IMR-90 (cell line): ENCODE results near the gene ACTR3C. TPM values are rescaled to one million over a fixed set of nuclear protein-coding genes. Genes with fewer than 3 reads are reported as not detected.

Source experiments
- ATAC-seq: fragments of 200-7000 bp; cut with Tn5 transposase; 2 replicates; pipeline ENCODE4 v1.9.1; 2020; ENCODE audit warnings: low read depth, mild to moderate bottlenecking, moderate library complexity
- BruUV-seq: library from RNA; stranded (reverse); fragments of 400-500 nt; replicated peaks from 2 replicates; lab custom pipeline; 2021; lab: Mats Ljungman, UMichigan
- CTCF ChIA-PET: fragments of 300-600 bp; formaldehyde crosslinking; extraction: SDS; loops from one replicate; lab custom pipeline; 2021; ENCODE audit warnings: antibody characterized with exemption; lab: Yijun Ruan, JAX
- POLR2A ChIA-PET: fragments of 300-600 bp; sonication (Branson Sonifier 250); formaldehyde crosslinking; loops from one replicate; lab custom pipeline; 2022; ENCODE audit warnings: antibody characterized with exemption; ENCODE audit not compliant: unreplicated experiment; lab: Charles Lee
- DNase-seq: peaks from one replicate; pipeline ENCODE4 v3.0.0; 2013
- H2AFZ ChIP-seq: replicated peaks from 2 replicates; pipeline ENCODE3; 2013; ENCODE audit warnings: low read length, mild to moderate bottlenecking; ENCODE audit not compliant: poor library complexity
- H2AK5ac ChIP-seq: 2 replicates; pipeline ENCODE4 v1.6.1; 2013; ENCODE audit warnings: low read depth, low read length, inconsistent platforms
- H2AK9ac ChIP-seq: replicated peaks from 2 replicates; pipeline ENCODE3; 2013; ENCODE audit warnings: mild to moderate bottlenecking, low read depth, low read length, moderate library complexity; ENCODE audit not compliant: poor library complexity
- H2BK120ac ChIP-seq: 2 replicates; pipeline ENCODE4 v1.6.1; 2013; ENCODE audit warnings: low read depth, low read length, inconsistent platforms
- H2BK15ac ChIP-seq: 3 replicates; pipeline ENCODE4 v1.6.1; 2013; ENCODE audit warnings: low read depth, low read length, inconsistent platforms
- H2BK20ac ChIP-seq: 2 replicates; pipeline ENCODE4 v1.6.1; 2013; ENCODE audit warnings: low read depth, mild to moderate bottlenecking, inconsistent platforms, low read length, moderate library complexity
- H2BK5ac ChIP-seq: 2 replicates; pipeline ENCODE4 v1.6.1; 2013; ENCODE audit warnings: mild to moderate bottlenecking, low read depth, low read length, inconsistent platforms; ENCODE audit not compliant: poor library complexity, severe bottlenecking
- H3K14ac ChIP-seq: replicated peaks from 2 replicates; pipeline ENCODE4 v1.6.1; 2013; ENCODE audit warnings: low read depth, low read length, inconsistent platforms
- H3K18ac ChIP-seq: 2 replicates; pipeline ENCODE4 v1.6.1; 2013; ENCODE audit warnings: low read depth, low read length, control low read depth
- H3K23ac ChIP-seq: 2 replicates; pipeline ENCODE4 v1.6.1; 2013; ENCODE audit warnings: low read depth, low read length, inconsistent platforms
- H3K27ac ChIP-seq: 2 replicates; pipeline ENCODE4 v1.5.1; 2013; ENCODE audit warnings: mild to moderate bottlenecking, control low read depth, low read length; ENCODE audit not compliant: insufficient read depth
- H3K27me3 ChIP-seq: 2 replicates; pipeline ENCODE4 v1.6.1; 2013; ENCODE audit warnings: low read length; ENCODE audit not compliant: control insufficient read depth, insufficient read depth
- H3K36me3 ChIP-seq: 2 replicates; pipeline ENCODE4 v1.6.1; 2013; ENCODE audit warnings: low read length, mixed read lengths; ENCODE audit not compliant: control insufficient read depth, insufficient read depth
- H3K4ac ChIP-seq: 2 replicates; pipeline ENCODE4 v1.6.1; 2013; ENCODE audit warnings: low read depth, low read length, inconsistent platforms
- H3K4me1 ChIP-seq: 2 replicates; pipeline ENCODE4 v1.6.1; 2013; ENCODE audit warnings: low read length, mixed read lengths; ENCODE audit not compliant: control insufficient read depth, insufficient read depth
- H3K4me2 ChIP-seq: 2 replicates; pipeline ENCODE4 v1.6.1; 2013; ENCODE audit warnings: low read depth, mild to moderate bottlenecking, control low read depth, low read length, moderate library complexity
- H3K4me3 ChIP-seq: 2 replicates; pipeline ENCODE4 v1.5.1; 2013; ENCODE audit warnings: low read depth, mild to moderate bottlenecking, control low read depth, low read length, moderate library complexity; ENCODE audit not compliant: insufficient read depth
- H3K56ac ChIP-seq: 2 replicates; pipeline ENCODE4 v1.6.1; 2013; ENCODE audit warnings: low read length, inconsistent platforms; ENCODE audit not compliant: insufficient read depth; ENCODE audit errors: extremely low read depth
- H3K79me1 ChIP-seq, 2 experiments: 2 replicates each; pipeline ENCODE4 v1.6.1; 2013; ENCODE audit warnings: low read length in 2 of 2, inconsistent platforms in 1 of 2, low read depth in 1 of 2
- H3K9ac ChIP-seq: 2 replicates; pipeline ENCODE4 v1.6.1; 2013; ENCODE audit warnings: low read depth, low read length, control low read depth
- H3K9me1 ChIP-seq: 2 replicates; pipeline ENCODE4 v1.6.1; 2013; ENCODE audit warnings: low read length, inconsistent platforms; ENCODE audit not compliant: insufficient read depth
- H3K9me3 ChIP-seq: 2 replicates; pipeline ENCODE4 v1.6.1; 2013; ENCODE audit warnings: low read length; ENCODE audit not compliant: control insufficient read depth, insufficient read depth
- H4K20me1 ChIP-seq: 2 replicates; pipeline ENCODE4 v1.6.1; 2013; ENCODE audit warnings: low read length, inconsistent platforms; ENCODE audit not compliant: insufficient read depth
- H4K5ac ChIP-seq: 2 replicates; pipeline ENCODE4 v1.6.1; 2013; ENCODE audit warnings: mild to moderate bottlenecking, low read depth, low read length, control low read depth
- H4K8ac ChIP-seq, 2 experiments: 2 replicates each; pipeline ENCODE4 v1.6.1; 2013; ENCODE audit warnings: low read depth in 2 of 2, low read length in 2 of 2, control low read depth in 1 of 2, inconsistent platforms in 1 of 2
- H4K91ac ChIP-seq: 2 replicates; pipeline ENCODE4 v1.6.1; 2013; ENCODE audit warnings: low read depth, low read length, inconsistent platforms; ENCODE audit not compliant: insufficient read depth
- BHLHE40 ChIP-seq: fragments of 150-350 bp; IDR thresholded peaks from 2 replicates; pipeline ENCODE4 v1.6.1; 2016; ENCODE audit warnings: mild to moderate bottlenecking, low read depth, low read length
- MAFK ChIP-seq: IDR thresholded peaks from 2 replicates; pipeline ENCODE4 v1.6.1; 2012; ENCODE audit warnings: low read depth, low read length, improper control_type of control experiment
- NFE2L2 ChIP-seq: fragments of 150-350 bp; IDR thresholded peaks from 2 replicates; pipeline ENCODE4 v1.6.1; 2016; ENCODE audit warnings: low read depth, mild to moderate bottlenecking, low read length
- POLR2A ChIP-seq: IDR thresholded peaks from 2 replicates; pipeline ENCODE4 v1.6.1; 2012; ENCODE audit warnings: mild to moderate bottlenecking, low read depth, low read length
- RAD21 ChIP-seq: IDR thresholded peaks from 2 replicates; pipeline ENCODE4 v1.6.1; 2012; ENCODE audit warnings: low read length, improper control_type of control experiment
- RFX5 ChIP-seq: IDR thresholded peaks from 2 replicates; pipeline ENCODE4 v1.8.0; 2012; ENCODE audit warnings: low read depth, mild to moderate bottlenecking, low read length, moderate library complexity
- SMC3 ChIP-seq: fragments of 150-350 bp; IDR thresholded peaks from 2 replicates; pipeline ENCODE4 v1.6.1; 2016; ENCODE audit warnings: low read depth, mild to moderate bottlenecking, antibody characterized with exemption, low read length, moderate library complexity
- WGBS, 2 experiments: methylation state at CpG; one replicate each; pipeline versions ENCODE4 v1.1.5 to v1.1.7; 2013; ENCODE audit warnings: missing lambda C conversion rate in 2 of 2; ENCODE audit not compliant: insufficient read length in 1 of 2; ENCODE audit errors: extremely low coverage in 2 of 2; 5-methylcytosine and 5-hydroxymethylcytosine counted together
- dilution Hi-C: fragments of 300-500 bp; cut with HindIII; formaldehyde crosslinking; loops from one replicate; pipeline ENCODE4 v1.14.3; 2018; ENCODE audit warnings: low sequenced_read_pairs; ENCODE audit not compliant: unreplicated experiment
- in situ Hi-C: fragments of 300-500 bp; cut with MboI; formaldehyde crosslinking; loops from 3 replicates; pipeline ENCODE4 v1.14.3; 2019; ENCODE audit warnings: low sequenced_read_pairs, inconsistent platforms, mixed read lengths
- intact Hi-C: fragments of 100-400 bp; cut with micrococcal nuclease; formaldehyde crosslinking; loops from 2 replicates; pipeline ENCODE4 v1.10.0; 2022
- polyA plus RNA-seq, 3 experiments: library from polyadenylated mRNA; depleted of rRNA; stranded (reverse); fragments of >200 nt; gene quantifications; 2 replicates each; pipeline ENCODE4 v1.2.3, GENCODE V29; 2012; ENCODE audit warnings: low replicate concordance in 1 of 3
- total RNA-seq: library from RNA; depleted of rRNA; stranded (reverse); fragments of >200 nt; gene quantifications from 2 replicates; pipeline ENCODE4 v1.2.3, GENCODE V29; 2012
- TF ChIP-seq, protein P1 (sequence below): fragments of 150-350 bp; IDR thresholded peaks from 2 replicates; pipeline ENCODE4 v1.6.1; 2016; ENCODE audit warnings: low read depth, mild to moderate bottlenecking, low read length, moderate library complexity, borderline replicate concordance
- TF ChIP-seq, protein P2 (sequence below): conservative IDR thresholded peaks from 2 replicates; pipeline ENCODE4 v1.5.1; 2012; ENCODE audit warnings: mild to moderate bottlenecking, low read depth, low read length, improper control_type of control experiment

The ACTR3C gene
- total and polyA plus RNA-seq, 2 of the 4 experiments (the other 2 are of a cell fraction) = not detected

DNA sequence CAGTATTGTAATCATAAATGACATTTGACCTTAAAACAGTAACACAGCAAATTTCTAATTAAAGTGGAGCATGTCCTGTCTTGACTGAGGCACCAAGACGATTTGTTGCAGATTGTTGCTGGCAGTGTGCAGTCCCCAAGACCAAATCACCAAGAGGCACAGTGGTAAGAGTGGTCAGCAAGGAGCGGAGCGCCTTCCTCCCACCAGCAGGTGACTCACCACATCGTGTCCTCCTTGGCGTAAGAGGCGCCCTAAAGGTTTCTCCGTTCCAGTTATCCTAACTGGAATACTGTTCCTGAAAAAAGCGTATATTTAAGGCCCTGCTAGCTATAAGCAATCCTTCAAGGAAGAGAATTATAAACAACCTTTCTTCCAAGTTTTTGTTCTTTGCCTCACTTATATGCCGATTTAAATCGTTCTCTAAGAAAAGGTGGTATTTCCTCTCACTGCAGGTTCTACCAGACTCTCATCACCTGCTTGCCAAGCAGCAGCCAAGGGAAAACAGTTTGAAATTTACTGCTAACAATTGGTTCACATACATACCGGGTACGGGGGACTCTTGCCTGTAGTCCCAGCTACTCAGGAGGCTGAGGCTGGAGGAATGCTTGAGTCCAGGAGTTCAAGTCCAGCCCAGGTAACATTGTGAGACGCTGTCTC lies 34.6 kb upstream of the ACTR3C start:
- no peaks in the 10 kb centered on the region; the same call in 1 of the 2 replicates for H3K4me1 ChIP-seq
- dilution Hi-C loops = no loop called here
- H2AK5ac ChIP-seq = no peak overlapping the region
- H2BK15ac ChIP-seq = no peak overlapping the region
- in situ Hi-C loops = no loop called here
- ChIA-PET CTCF (interaction anchor here (0.6 kb wide), 2 partner anchors 49 to 51 kb away, joined by 3 to 6 read pairs; no protein-coding TSS in a partner anchor), POLR2A (no interaction called here)
- H2BK5ac ChIP-seq = no peak overlapping the region
- no peak overlapping the region for H3K4ac ChIP-seq
- H3K9me3 ChIP-seq = no peaks in the 10 kb centered on the region
- DNase-seq (no peak), ATAC-seq (no peak)
- peak overlapping the region; percentile 37 for H2AFZ ChIP-seq
- H4K91ac ChIP-seq = no peak overlapping the region
- intact Hi-C loops = loop anchor here (2.0 kb wide), 1 partner anchor 63 kb away; no protein-coding TSS in a partner anchor
- H3K36me3 ChIP-seq = no peaks in the 10 kb centered on the region
- H4K5ac ChIP-seq = no peak overlapping the region
- H4K20me1 ChIP-seq = no peaks in the 10 kb centered on the region
- H3K23ac ChIP-seq = no peak overlapping the region
- H2BK20ac ChIP-seq = no peak overlapping the region
- H3K27ac ChIP-seq = no peak overlapping the region
- no peak overlapping the region for H2AK9ac ChIP-seq
- no peak overlapping the region for H2BK120ac ChIP-seq
- H3K4me2 ChIP-seq = no peak overlapping the region
- TF ChIP-seq, protein P1, sequence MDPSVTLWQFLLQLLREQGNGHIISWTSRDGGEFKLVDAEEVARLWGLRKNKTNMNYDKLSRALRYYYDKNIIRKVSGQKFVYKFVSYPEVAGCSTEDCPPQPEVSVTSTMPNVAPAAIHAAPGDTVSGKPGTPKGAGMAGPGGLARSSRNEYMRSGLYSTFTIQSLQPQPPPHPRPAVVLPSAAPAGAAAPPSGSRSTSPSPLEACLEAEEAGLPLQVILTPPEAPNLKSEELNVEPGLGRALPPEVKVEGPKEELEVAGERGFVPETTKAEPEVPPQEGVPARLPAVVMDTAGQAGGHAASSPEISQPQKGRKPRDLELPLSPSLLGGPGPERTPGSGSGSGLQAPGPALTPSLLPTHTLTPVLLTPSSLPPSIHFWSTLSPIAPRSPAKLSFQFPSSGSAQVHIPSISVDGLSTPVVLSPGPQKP = no peak
- no peak for TF ChIP-seq MAFK
- TF ChIP-seq SMC3 = no peak
- no peak for TF ChIP-seq BHLHE40
- TF ChIP-seq, protein P2, sequence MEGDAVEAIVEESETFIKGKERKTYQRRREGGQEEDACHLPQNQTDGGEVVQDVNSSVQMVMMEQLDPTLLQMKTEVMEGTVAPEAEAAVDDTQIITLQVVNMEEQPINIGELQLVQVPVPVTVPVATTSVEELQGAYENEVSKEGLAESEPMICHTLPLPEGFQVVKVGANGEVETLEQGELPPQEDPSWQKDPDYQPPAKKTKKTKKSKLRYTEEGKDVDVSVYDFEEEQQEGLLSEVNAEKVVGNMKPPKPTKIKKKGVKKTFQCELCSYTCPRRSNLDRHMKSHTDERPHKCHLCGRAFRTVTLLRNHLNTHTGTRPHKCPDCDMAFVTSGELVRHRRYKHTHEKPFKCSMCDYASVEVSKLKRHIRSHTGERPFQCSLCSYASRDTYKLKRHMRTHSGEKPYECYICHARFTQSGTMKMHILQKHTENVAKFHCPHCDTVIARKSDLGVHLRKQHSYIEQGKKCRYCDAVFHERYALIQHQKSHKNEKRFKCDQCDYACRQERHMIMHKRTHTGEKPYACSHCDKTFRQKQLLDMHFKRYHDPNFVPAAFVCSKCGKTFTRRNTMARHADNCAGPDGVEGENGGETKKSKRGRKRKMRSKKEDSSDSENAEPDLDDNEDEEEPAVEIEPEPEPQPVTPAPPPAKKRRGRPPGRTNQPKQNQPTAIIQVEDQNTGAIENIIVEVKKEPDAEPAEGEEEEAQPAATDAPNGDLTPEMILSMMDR = no peak
- no peak for TF ChIP-seq RFX5
- no peak for TF ChIP-seq POLR2A
- TF ChIP-seq NFE2L2 = no peak
- TF ChIP-seq RAD21 = no peak
- H3K9me1 ChIP-seq = no peaks in the 10 kb centered on the region; the same call in 1 of the 2 replicates
- H3K27me3 ChIP-seq = peaks cover 2% of the 10 kb centered on the region; the same call in 1 of the 2 replicates
- BruUV-seq = no TSS peak
- H3K18ac ChIP-seq = no peak overlapping the region
- no peak overlapping the region for H3K9ac ChIP-seq
- no peak overlapping the region for H3K56ac ChIP-seq
- 72% methylated on average over 2 of the region's 13 CpGs; no CpG with 5 or more reads in 1 of the 2 experiments for WGBS, 2 experiments
- H4K8ac ChIP-seq = no peak overlapping the region
- H3K79me1 ChIP-seq = no peaks in the 10 kb centered on the region
- no peak overlapping the region for H3K14ac ChIP-seq
- H3K4me3 ChIP-seq = no peak overlapping the region
